ENCODE measurements around the gene WDPCP.

- TF ChIP-seq EZH2 (IDR thresholded peaks at IDR 0.05) (no peak), POLR2AphosphoS5 (IDR thresholded peaks at IDR 0.05; ENCODE audit: borderline replicate concordance, low read depth, low read length) (no peak), FOXP2 (optimal IDR thresholded peaks at IDR 0.05; ENCODE audit: control extremely low read depth, extremely low read length, insufficient read depth) (no peak)
These were observed 2.5 kb upstream of the WDPCP start for GRCh38 chr2:63590626-63591408.

Data from SK-N-MC (cell line).